ENCODE data around the gene LRCOL1.
A peak's percentile ranks its signal among the peaks of the same experiment; 100 is the strongest.
"Not testable (repeated sequence)": the region's sequence is repeated elsewhere in the genome, so short reads cannot be mapped to it uniquely, and the experiment has no call there.

LRCOL1 gene

GRCh38 chr12:132600048-132601032 lies 10.0 kb downstream of the LRCOL1 start:
- DNase-seq, result peak; percentile 89

DNA sequence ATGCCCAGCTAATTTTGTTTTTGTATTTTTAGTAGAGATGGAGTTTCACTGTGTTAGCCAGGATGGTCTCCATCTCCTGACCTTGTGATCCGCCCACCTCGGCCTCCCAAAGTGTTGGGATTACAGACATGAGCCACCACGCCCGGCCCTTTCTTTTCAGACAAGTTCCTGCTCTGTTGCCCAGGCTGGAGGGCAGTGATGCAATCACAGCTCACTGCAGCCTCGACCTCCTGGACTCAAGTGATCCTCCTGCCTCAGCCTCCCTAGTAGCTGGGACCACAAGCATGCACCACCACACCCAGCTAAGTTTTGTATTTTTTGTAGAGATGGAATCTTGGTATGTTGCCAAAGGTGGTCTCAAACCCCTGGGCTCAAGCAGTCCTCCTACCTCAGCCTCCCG lies 10.9 kb downstream of the LRCOL1 start:
- not testable (repeated sequence) for DNase-seq

DNA sequence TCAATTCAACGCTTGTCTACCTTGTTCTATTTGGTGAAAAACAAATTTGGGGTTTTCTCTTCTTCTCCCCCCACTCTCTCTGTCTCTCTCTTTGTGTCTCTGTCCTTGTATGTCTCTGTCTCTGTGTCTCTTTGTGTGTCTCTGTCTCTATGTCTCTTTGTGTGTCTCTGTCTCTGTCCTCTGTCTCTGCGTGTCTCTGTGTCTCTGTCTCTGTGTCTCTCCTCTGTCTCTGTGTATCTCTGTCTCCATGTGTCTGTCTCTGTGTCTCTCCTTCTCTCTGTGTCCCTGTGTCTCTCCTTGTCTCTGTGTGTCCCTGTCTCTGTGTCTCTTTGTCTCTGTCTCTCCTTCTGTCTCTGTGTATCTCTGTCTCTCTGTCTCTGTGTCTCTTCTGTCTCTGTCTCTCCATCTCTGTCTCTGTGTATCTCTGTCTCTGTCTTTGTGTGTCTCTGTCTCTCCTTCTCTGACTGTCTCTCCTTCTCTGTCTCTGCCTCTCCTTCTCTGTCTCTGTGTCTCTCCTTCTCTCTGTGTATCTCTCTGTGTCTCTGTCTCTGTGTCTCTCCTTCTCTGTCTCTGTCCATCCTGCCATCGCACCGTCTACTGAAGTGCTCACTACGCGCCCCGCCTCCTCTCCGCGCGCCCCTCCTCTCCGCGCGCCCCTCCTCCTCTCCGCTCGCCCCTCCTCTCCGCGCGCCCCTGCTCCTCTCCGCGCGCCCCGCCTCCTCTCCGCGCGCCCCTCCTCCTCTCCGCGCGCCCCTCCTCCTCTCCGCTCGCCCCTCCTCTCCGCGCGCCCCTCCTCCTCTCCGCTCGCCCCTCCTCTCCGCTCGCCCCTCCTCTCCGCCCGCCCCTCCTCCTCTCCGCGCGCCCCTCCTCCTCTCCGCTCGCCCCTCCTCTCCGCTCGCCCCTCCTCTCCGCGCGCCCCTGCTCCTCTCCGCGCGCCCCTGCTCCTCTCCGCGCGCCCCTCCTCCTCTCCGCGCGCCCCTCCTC lies 12.8 kb downstream of the LRCOL1 start:
- peak; percentile 37 for DNase-seq

- no peak for DNase-seq
Observed at GRCh38 chr12:132596016-132596415, 14.4 kb downstream of the LRCOL1 start.

DNA sequence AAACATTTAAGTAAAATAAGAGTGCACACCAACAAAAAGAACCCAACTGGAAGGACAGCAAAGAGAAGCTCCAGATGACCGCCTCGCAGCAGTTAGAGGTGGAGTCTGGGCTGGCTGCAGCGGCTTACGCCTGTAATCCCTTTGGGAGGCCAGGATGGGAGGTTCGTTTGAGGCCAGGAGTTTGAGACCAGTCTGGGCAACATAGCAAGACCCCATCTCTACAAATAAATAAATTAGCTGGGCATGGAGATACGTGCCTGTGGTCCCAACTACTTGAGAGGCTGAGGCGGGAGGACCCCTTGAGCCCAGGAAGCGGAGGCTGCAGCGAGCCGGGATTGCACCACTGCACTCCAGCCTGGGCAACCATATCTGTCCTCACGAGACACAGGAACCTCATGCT lies 15.2 kb downstream of the LRCOL1 start:
- DNase-seq, result no peak

- peak; percentile 96 for DNase-seq
Observed at GRCh38 chr12:132593938-132594358, 16.4 kb downstream of the LRCOL1 start.

GRCh38 chr12:132593521-132593920 lies 16.9 kb downstream of the LRCOL1 start:
- DNase-seq, result no peak

DNA sequence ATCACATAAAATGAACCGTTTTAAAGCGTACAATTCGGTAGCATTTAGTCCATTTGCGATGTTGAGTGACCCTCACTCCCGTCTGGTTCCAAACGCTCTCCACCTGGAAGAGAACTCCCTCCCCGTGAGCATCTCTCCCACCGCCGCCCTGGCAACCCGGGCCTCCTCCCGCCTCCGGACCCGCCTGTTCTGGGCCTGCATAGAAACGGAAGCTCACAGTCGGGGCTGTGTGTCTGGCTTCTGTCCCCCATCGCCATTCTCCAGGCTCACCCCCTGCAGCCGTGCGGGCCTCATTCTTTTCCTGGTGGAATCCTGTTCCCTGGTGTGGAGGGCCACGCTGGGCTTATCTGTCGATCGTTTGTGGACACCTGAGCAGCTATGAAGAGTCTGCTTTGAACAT lies 17.3 kb downstream of the LRCOL1 start:
- DNase-seq, result no peak

- DNase-seq, result no peak
Observed at GRCh38 chr12:132592282-132592970, 18.0 kb downstream of the LRCOL1 start.

GRCh38 chr12:132591107-132591935 lies 19.1 kb downstream of the LRCOL1 start:
- DNase-seq, result no peak

DNA sequence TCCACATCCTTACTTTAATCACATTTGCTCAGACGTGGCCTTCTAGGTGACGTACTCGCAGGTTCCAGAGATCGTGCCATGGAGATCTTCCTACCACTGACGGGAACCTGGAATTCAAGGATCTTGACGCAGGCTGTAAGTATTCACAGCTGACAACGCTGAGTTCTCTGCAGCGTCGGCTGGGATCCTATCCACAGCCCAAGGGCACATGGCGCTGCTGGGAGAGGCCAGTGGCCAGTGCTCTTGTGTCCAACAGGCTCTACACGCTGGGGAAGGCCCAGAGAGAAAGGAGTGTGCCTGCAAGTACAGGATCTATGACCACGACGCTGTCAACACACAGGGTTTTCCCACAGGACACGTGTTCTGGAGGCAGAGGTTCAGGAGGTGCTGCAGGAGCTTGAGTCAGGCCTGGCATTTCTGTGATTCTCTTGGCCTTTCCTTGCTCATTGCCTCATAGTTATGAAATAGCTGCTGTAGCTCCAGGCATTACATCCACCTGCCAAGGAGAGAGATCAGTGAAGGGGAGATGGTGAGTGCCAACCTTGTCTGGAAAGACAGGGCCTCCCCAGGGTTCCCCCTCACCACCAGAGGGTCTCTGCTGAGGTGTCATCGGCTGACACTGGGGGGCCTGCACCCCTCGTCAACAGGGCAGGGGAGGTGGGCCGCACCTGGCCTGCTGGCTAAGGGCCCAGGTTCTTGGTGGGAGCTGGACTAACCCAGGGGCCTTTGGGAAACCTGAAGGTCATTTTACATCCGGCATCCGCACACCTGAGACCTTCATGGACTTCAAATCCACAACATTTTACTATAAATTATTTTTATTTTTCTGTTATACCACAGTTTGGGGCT lies 21.3 kb downstream of the LRCOL1 start:
- no peak for DNase-seq

- DNase-seq, result no peak
Observed at GRCh38 chr12:132588319-132588718, 22.1 kb downstream of the LRCOL1 start.

- no peak for DNase-seq
Observed at GRCh38 chr12:132587781-132588180, 22.6 kb downstream of the LRCOL1 start.

DNA sequence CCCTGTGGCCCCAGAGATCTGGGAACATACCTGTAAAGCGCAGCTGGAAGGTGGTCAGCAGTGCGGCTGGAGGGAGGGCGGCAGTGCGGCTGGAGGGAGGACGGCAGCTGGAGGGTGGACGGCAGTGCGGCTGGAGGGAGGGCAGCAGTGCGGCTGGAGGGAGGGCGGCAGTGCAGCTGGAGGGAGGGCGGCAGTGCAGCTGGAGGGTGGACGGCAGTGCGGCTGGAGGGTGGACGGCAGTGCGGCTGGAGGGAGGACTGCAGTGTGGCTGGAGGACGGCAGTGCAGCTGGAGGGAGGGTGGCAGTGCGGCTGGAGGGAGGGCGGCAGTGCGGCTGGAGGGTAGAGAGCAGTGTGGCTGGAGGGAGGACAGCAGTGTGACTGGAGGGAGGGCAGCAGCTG lies 23.5 kb downstream of the LRCOL1 start:
- DNase-seq, result no peak

GRCh38 chr12:132585177-132585576 lies 25.2 kb downstream of the LRCOL1 start:
- DNase-seq, result no peak

- DNase-seq, result no peak
Observed at GRCh38 chr12:132584429-132584828, 26.0 kb downstream of the LRCOL1 start.

GRCh38 chr12:132583736-132584135 lies 26.6 kb downstream of the LRCOL1 start:
- DNase-seq, result no peak

GRCh38 chr12:132583411-132583710 lies 27.0 kb downstream of the LRCOL1 start:
- DNase-seq, result no peak

- DNase-seq, result no peak
Observed at GRCh38 chr12:132582582-132583410, 27.6 kb downstream of the LRCOL1 start.

DNA sequence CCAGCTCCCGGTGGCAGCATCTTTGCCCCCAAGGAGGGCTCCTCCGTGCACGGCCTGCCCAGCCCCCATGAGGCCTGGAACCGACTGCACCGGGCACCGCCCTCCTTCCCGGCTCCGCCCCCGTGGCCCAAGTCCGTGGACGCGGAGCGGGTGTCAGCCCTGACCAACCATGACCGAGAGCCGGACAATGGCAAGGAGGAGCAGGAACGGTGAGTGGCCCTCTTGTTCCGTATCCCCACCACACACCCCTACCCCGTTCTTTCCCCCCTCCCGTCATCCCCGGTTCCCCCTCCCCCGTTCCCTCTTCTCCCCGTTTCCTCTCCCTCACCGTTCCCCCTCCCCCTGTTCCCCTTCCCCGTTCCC lies 28.3 kb downstream of the LRCOL1 start:
- no peak for DNase-seq

All from DMS79 treated with DMSO at 0.1 percent for 48 hours (cell line).